DMS153 treated with DMSO at 0.1 percent for 48 hours (cell line): ENCODE data around the gene PPP1R1B.

ENCODE experiments used
- DNase-seq: peaks from one replicate; lab custom pipeline; 2025; ENCODE audit not compliant: unreplicated experiment; lab: John Stamatoyannopoulos, UW

The PPP1R1B gene

GRCh38 chr17:39666231-39666600, 39.5 kb downstream of the PPP1R1B start:
- no peak for DNase-seq

GRCh38 chr17:39666601-39667261, 40.0 kb downstream of the PPP1R1B start:
- no peak for DNase-seq

GRCh38 chr17:39667262-39667944, 40.7 kb downstream of the PPP1R1B start:
- DNase-seq = no peak

- peak; percentile 39 for DNase-seq
These were observed 41.5 kb downstream of the PPP1R1B start, which contains the start of gene PNMT for GRCh38 chr17:39667945-39668924. PNMT (plus strand) TSS chr17:39668453; CDS start chr17:39668476, 23 bp downstream.

- DNase-seq = no peak
These were observed 43.4 kb downstream of the PPP1R1B start for GRCh38 chr17:39669897-39670735.

- no peak for DNase-seq
These were observed 44.0 kb downstream of the PPP1R1B start for GRCh38 chr17:39670746-39671145.

- DNase-seq = no peak
These were observed 45.1 kb downstream of the PPP1R1B start for GRCh38 chr17:39671651-39672521.

- no peak for DNase-seq
These were observed 46.0 kb downstream of the PPP1R1B start for GRCh38 chr17:39672522-39673334.

- DNase-seq = no peak
These were observed 46.8 kb downstream of the PPP1R1B start for GRCh38 chr17:39673335-39674081.

GRCh38 chr17:39674179-39674578, 47.4 kb downstream of the PPP1R1B start:
- no peak for DNase-seq

GRCh38 chr17:39674702-39675389, 48.1 kb downstream of the PPP1R1B start:
- peak; percentile 44 for DNase-seq

- DNase-seq = no peak
These were observed 48.8 kb downstream of the PPP1R1B start for GRCh38 chr17:39675390-39676082.

GRCh38 chr17:39676198-39676819, 49.6 kb downstream of the PPP1R1B start:
- DNase-seq = peak; percentile 43

- DNase-seq = no peak
These were observed 50.3 kb downstream of the PPP1R1B start for GRCh38 chr17:39677072-39677471.

- DNase-seq = no peak
These were observed 51.0 kb downstream of the PPP1R1B start for GRCh38 chr17:39677542-39678339.
